ENCODE results near the gene EXD3.

GRCh38 chr9:137347928-137348327, 75.0 kb downstream of the EXD3 start:
- no peak for TF ChIP-seq EZH2phosphoT487 (IDR thresholded peaks at IDR 0.05; ENCODE audit: low read length)
- TF ChIP-seq CTCF (IDR thresholded peaks at IDR 0.05; ENCODE audit: low read length): no peak
- TF ChIP-seq EZH2 (optimal IDR thresholded peaks at IDR 0.05; ENCODE audit: low read depth, low read length): no peak
